Activated CD8-positive, alpha-beta memory T cell treated with anti-CD3 and anti-CD28 coated beads for 36 hours (primary cell): ENCODE measurements around the gene NTM. TPM values are rescaled to one million over a fixed set of nuclear protein-coding genes. Genes with fewer than 3 reads are reported as not detected.
"Not testable (repeated sequence)": the region's sequence is repeated elsewhere in the genome, so short reads cannot be mapped to it uniquely, and the experiment has no call there.

ENCODE experiments used
- CTCF ChIA-PET: fragments of 350-600 bp; sonication (Branson Sonifier 250); formaldehyde crosslinking; loops from one replicate; lab custom pipeline; 2021; ENCODE audit warnings: antibody characterized with exemption; lab: Charles Lee
- POLR2A ChIA-PET: fragments of 350-600 bp; sonication (Branson Sonifier 250); formaldehyde crosslinking; loops from one replicate; lab custom pipeline; 2021; ENCODE audit warnings: antibody characterized with exemption; lab: Charles Lee
- total RNA-seq, 2 experiments: library from RNA; stranded (reverse); gene quantifications; one replicate each; pipeline ENCODE4 v1.2.3, GENCODE V29; 2021

Gene NTM
- total RNA-seq, 2 experiments from 2014 or later = not detected

DNA sequence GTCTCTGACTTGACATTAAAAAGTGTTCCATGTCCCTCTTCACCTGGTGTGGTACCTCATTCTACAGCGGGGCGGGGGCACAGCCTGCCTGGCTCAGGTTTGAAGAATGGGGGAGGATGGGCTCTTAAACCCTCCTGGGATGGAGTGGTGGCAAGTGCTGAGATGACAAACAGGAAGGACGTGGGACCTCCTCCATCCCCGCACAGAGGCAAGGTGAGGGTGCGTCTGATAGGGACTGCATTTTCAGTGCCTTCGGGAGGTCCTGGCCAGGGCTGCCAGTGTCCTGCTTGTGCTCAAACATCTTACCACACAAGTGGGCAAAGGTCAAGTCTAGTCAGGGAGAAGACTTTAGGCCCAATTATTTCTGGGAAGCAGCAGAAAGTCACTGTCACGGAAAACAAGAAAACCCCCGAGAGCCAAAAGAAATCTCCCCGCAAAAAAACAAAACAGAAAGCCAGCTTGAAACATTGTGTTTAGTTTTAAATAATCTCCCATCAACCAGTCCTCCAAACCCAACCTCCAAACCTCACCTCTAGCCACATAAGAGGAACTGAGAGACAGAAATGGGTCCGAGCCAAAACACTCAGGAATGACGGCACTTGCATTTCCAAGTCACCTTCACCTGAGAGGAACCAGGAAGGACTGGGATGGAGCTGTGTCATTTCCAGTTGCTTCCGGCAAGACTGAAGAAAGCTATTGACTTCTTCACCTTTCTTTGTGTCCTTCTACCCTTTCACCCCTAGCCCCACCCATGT lies 966.5 kb downstream of the NTM start:
- POLR2A ChIA-PET = no interaction called here
- CTCF ChIA-PET = no interaction called here

- ChIA-PET CTCF (no interaction called here), POLR2A (no interaction called here)
Measured at GRCh38 chr11:132337819-132338416, 967.5 kb downstream of the NTM start.

DNA sequence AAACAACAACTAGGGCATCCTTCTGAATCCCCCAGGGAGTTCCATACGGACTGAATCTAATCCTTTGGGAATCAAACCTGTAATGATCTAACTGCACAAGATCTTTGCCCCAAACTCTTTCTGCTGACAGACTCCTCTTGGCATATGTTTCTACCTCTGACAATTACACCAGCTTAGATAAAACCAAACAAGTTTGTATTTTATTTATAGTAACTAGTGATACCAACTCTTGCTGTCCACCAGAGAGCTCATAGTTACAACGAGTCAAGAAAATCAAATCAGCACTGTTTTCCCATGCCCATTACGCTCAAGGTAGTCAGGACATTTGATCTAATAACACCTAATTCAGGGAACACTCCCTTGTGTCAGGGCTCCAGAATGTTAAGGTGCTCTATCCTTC lies 972.0 kb downstream of the NTM start:
- POLR2A ChIA-PET = no interaction called here
- CTCF ChIA-PET = no interaction called here

DNA sequence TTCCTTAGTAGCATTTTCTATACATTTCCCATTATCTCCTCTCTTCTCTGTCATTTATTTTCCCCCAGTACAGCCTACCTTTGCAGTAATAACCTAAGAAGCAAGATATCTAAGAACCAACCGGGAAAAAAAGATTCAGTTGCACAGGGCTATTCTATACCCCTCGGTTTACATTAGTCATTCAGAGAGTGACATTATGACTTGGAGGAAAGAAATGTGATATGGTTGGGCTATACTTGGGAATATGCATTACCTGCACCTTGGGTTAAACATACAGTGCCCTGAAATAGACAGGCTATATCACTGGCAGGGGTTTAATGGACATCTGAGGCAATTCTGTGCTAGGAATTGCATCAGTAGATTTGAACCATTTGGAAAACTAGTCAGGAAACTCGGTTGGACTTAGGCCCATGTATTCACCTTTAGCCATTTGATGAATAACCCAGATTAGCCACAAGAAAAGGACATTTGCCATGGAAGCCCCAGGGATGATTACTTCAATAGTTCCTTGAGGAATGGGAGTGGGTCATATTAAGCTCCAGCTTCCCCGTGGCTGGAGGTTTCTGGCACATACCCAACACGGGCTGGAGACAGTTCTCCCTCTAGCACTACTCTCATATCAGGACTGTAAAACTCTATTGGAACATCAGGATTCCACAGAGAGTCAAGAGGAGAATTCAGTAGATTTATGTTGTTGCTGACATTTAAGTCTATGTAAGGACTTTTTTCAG lies 973.2 kb downstream of the NTM start:
- ChIA-PET CTCF (no interaction called here), POLR2A (no interaction called here)

DNA sequence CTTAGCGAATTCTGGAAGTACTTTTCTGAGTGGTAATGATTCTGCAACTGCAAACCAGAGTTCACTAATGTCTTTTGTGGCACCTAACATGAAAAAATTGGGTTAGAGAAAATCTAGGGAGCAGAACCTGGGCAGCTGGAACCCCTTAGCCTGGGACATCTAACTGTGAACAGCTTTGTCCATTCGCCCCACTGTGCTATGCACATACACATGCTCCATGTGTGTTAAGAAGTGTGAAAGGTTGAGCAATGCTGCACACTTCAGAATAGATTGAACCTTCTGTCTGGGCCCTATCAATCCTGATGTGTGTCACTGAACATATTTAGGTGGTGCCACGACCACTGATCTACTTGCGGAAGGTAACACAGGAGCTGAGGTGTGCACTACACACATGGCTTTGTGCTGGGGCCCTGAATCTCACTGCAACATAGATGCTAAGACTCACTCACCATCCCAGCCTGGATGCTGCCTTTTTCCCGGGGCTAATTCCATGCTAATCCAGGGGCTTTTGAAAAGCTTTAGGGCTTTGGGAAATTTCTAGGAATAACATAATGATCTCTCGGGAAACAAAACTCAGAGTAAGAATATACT lies 976.2 kb downstream of the NTM start:
- POLR2A ChIA-PET = no interaction called here
- CTCF ChIA-PET = no interaction called here

GRCh38 chr11:132347156-132348090 lies 977.0 kb downstream of the NTM start:
- CTCF ChIA-PET = no interaction called here
- POLR2A ChIA-PET = no interaction called here

DNA sequence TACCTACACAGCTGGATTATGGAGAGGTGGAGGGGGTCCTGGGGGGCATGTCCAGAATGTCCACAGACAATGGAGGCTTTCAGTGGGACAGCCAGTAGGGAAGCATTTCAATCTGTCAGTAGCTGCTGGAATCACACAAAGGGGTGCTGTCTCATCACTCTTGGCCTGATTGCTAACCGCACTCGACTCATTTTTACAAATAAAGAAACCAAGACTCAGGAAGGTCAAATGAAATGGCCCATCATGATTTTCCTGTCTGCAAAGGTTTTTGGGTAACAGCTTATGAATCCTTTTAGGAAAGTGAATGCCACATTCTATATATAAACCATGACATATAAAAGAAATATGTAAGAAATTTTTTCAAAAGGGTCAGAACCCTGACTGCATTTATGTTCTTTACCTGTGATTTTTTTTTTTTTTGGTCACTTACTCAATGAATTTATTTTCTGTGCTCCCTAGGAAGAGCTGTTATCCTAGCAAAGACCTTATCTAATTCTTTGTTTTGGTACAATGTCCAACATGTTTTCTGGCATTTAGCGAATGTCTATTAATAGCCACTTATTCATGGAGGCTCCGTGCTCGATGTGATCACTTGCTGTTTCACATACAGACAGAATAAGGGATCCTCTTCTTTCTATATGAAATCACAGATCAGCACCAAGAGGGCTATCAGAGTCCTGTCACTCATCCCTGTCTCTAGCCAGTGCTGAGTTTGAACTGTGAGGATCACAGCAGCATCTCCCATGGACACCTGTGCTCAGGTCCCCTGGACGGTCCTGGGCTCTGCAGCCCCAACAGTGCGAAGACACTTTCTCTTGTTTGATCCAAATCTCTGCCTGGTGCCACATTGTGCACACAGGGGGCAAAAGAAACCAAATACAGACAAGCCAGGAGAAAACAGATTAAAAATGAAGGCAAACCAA lies 979.7 kb downstream of the NTM start:
- CTCF ChIA-PET = no interaction called here
- POLR2A ChIA-PET = no interaction called here

DNA sequence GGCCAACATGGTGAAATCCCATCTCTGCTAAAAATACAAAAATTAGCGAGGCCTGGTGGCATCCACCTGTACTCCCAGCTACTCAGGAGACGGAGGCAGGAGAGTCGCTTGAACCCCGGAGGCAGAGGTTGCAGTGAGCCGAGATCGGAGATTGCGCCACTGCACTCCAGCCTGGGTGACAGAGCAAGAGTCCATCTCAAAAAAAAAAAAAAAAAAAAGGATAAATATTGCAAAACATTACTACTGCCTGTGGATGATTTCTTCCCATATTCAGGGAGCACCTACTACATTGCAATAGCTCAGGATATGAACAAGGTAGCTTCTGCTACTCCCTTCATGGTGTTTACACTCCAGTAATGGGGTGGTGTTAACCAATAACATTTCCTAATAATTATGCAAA lies 980.6 kb downstream of the NTM start:
- CTCF ChIA-PET = no interaction called here
- POLR2A ChIA-PET = interaction anchor here (0.7 kb wide), 1 partner anchor 321 kb away, joined by 4 read pairs; no protein-coding TSS in a partner anchor

DNA sequence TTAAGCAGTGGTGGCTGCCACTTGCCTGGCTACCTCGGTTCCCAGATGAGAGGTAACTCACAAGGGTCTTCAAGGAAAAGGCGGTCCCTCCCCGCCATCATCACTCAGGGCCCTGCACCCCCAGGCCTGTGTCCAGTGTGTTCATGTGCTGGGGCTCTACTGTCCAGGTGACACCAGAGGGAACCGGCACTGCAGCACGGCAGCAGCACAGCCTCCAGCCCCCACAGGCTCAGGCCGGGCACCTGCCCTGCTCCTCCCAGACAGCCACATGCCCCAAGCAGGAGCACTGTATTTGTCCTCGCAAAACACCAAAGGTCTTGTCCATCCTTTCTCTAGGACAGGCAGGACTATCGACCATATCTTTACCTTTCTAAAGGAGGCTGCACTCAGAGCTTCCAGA lies 982.1 kb downstream of the NTM start:
- POLR2A ChIA-PET = no interaction called here
- CTCF ChIA-PET = no interaction called here

- POLR2A ChIA-PET = no interaction called here
- CTCF ChIA-PET = no interaction called here
Measured at GRCh38 chr11:132353255-132353654, 982.8 kb downstream of the NTM start.

- ChIA-PET POLR2A (no interaction called here), CTCF (no interaction called here)
Measured at GRCh38 chr11:132357811-132358572, 987.6 kb downstream of the NTM start.

DNA sequence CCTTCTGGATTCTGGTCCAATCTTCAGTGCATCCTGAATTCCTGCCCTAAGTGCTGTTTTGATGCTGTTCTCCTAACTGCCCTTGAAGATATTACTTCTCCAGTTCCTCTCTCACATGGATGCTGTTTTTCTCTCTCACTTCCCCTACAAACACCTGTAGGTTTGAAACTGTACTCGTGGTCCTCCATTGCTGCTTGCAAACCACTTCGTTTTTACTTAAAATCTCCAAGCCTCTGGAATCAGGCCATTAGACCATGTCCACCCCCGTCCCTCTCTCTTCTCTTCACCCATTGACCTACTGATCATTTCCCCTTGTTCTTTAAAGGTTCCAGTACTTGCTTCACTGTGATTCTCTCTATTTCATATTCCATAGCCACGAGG lies 988.1 kb downstream of the NTM start:
- POLR2A ChIA-PET = no interaction called here
- CTCF ChIA-PET = no interaction called here

DNA sequence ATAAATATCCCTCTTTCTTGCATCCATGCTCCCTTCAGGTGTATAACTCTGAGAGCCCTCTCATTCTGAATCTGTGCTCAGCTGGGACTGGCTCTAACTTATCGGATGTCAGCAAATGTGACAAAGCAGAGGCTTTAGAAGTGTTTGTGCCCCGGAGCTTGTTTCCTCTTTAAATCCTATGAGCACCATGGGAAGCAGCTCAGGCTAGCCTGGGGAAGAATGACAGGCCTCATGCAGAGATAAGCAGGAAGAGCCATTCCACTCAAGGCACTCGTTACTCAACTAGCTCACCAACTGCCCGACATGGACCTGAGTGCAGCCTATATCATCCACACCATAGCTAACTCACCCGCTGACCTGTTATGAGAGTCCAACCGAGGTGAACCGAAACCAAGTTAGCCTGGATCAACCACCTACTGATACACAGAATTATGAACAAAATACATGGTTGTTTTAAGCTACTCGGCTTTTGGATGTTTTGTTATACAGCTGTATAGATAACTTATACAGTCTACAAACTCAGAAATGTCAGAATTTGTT lies 990.7 kb downstream of the NTM start:
- ChIA-PET POLR2A (no interaction called here), CTCF (no interaction called here)

- ChIA-PET POLR2A (no interaction called here), CTCF (no interaction called here)
Measured at GRCh38 chr11:132365650-132366049, 995.2 kb downstream of the NTM start.

DNA sequence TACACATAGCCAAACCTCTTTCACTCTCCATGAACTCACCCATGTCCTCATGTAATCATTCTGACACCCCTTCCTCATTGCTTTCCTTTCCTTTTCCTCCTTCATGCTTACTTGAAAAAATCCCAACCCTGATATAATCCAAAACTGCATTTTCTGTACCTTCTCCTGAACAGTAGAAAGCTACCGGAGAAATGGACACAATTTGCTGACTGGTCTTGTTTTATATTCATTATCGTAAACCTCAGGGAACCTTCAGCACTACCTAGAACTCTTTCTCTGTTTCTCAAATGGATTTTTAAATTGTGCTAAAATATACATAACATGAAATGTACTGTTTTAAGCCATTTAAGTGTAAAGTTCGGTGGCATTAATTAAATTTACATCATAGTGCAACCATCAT lies 996.9 kb downstream of the NTM start:
- ChIA-PET POLR2A (no interaction called here), CTCF (no interaction called here)

GRCh38 chr11:132370114-132370513 lies 999.7 kb downstream of the NTM start:
- CTCF ChIA-PET, POLR2A ChIA-PET: not testable (repeated sequence)

GRCh38 chr11:132373405-132374143 lies 1003.2 kb downstream of the NTM start:
- ChIA-PET CTCF (no interaction called here), POLR2A (no interaction called here)
